Prostate gland (tissue), 2 donors: Measurements from ENCODE around the gene NRCAM.

Experiments used
- CTCF ChIP-seq, 4 experiments: fragments of 200-600 bp in 2 of 4; fragments of 450-650 bp in 2 of 4; sonication (generic) in 2 of 4; IDR thresholded peaks; 1 replicate in 3 of 4; 2 replicates in 1 of 4; pipeline ENCODE4 v1.5.1; 2016 to 2019; ENCODE audit warnings: antibody characterized with exemption in 4 of 4, mild to moderate bottlenecking in 2 of 4, moderate library complexity in 2 of 4
- POLR2A ChIP-seq: fragments of 450-650 bp; IDR thresholded peaks from one replicate; pipeline ENCODE4 v1.6.1; 2016; ENCODE audit warnings: antibody characterized with exemption, mild to moderate bottlenecking

- TF ChIP-seq CTCF (IDR thresholded peaks at IDR 0.05) (no peak), POLR2A (no peak)
These were observed 39.1 kb downstream of the NRCAM start for GRCh38 chr7:108417144-108417543.
